Stimulated activated naive CD4-positive, alpha-beta T cell treated with Interleukin-2 at 50 U/mL for 16 hours (primary cell): ENCODE results near the gene MAGI1.
"Not testable (repeated sequence)": the region's sequence is repeated elsewhere in the genome, so short reads cannot be mapped to it uniquely, and the experiment has no call there.

Experiments used
- DNase-seq: peaks from one replicate; lab custom pipeline; 2025; lab: John Stamatoyannopoulos, UW

The MAGI1 gene

GRCh38 chr3:66038384-66038725, 363 bp downstream of the MAGI1 start:
- no peak for DNase-seq

GRCh38 chr3:66037986-66038369, 740 bp downstream of the MAGI1 start:
- DNase-seq: no peak

- no peak for DNase-seq
Observed at GRCh38 chr3:66037330-66037985, 1.3 kb downstream of the MAGI1 start.

- no peak for DNase-seq
Observed at GRCh38 chr3:66036586-66037148, 2.1 kb downstream of the MAGI1 start.

DNA sequence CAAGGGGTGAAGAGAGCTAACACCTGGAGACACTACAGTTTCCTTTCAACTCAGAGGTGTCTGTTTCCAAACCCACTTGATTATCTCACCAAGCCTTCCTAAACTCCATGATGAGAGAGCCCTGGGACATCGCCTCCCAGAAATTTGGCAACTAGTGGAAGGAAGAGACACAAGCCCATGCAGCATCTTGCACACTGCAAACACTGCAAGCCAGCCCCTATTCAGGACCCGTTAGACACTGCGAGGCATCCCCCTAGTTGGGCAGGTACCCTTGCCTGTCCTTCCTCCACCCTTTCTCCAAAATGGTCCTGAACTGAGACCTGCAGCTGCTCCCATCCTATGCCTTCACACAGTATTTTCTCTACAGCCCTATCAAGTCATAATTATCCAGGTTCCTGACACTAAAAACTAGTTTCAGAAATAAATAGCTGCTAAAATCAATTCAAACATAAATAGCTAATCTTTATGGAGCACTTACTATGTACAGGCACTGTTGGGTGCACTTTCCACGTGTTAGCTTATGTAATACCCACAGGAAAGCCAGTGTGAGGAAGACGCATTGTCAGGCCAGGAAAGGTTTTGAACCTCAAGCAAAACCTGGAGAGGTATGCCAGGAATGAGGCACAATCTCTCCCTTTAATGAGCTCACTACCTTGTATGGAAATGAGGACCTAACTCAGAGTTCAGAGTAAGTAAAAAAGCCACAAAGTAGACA, 2.8 kb downstream of the MAGI1 start:
- DNase-seq: no peak

GRCh38 chr3:66033241-66034138, 5.2 kb downstream of the MAGI1 start:
- no peak for DNase-seq

- DNase-seq: no peak
Observed at GRCh38 chr3:66031102-66031698, 7.5 kb downstream of the MAGI1 start.

- DNase-seq: no peak
Observed at GRCh38 chr3:66029443-66029842, 9.3 kb downstream of the MAGI1 start.

- DNase-seq: no peak
Observed at GRCh38 chr3:66029014-66029413, 9.7 kb downstream of the MAGI1 start.

DNA sequence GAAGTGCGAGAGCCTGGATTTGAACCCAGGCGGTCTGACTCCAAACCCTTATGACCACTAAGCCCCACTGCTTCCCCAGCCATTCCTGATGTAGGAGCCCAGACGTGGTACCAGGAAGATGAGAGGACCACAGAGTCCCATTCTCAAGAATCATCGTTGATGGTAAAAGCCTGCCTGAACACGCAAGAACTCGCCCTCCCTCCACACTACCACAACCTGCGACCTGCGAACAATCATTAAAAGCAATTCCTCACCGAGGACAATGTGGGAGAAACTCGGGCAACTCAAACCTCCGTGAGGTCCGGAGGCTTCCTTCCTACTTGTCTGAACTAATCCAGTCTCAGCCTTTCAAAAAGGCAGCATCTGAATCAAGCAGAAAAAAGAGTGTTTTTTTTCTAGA, 10.3 kb downstream of the MAGI1 start:
- no peak for DNase-seq

- not testable (repeated sequence) for DNase-seq
Observed at GRCh38 chr3:66027099-66027498, 11.6 kb downstream of the MAGI1 start.

GRCh38 chr3:66023738-66024385, 14.9 kb downstream of the MAGI1 start:
- no peak for DNase-seq

- DNase-seq: no peak
Observed at GRCh38 chr3:66023229-66023628, 15.5 kb downstream of the MAGI1 start.

DNA sequence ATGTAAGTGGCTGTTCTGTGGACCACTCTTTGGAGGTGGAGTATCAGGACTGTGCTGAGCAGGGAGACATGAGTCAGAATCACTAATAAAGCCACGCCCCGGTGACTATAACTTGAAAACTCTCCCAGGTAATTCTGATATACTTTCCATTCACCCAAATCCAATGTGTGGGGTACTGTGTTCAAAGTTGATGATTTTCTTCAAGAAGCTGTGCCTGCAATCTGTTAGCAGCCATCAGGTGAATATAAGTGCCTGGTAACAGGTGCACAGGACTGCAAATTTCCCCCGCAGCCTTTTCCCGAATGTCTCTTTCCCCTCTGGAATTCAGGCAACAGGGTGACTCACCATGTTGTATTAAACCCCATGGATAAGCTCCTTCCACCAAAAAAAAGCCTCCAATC, 17.0 kb downstream of the MAGI1 start:
- no peak for DNase-seq

DNA sequence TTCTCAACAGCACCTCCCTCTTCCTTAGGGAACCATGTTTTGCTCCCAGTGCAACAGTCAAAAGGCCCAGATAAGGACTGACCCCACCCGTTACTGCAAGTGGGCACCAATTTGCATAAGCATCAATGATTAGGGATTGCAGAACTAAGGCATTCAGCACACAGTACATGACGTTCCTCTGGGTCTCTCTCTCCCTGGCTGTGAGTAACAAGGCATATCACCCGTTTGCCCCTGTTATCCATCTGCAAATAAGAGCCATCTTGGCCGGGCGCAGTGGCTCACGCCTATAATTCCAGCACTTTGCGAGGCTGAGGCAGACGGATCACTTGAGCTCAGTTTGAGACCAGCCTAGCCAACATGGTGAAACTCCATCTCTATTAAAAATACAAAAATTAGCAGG, 18.8 kb downstream of the MAGI1 start:
- no peak for DNase-seq

- DNase-seq: no peak
Observed at GRCh38 chr3:66018057-66019033, 20.4 kb downstream of the MAGI1 start.

- no peak for DNase-seq
Observed at GRCh38 chr3:66017591-66017990, 21.1 kb downstream of the MAGI1 start.

- DNase-seq: no peak
Observed at GRCh38 chr3:66017084-66017483, 21.6 kb downstream of the MAGI1 start.

DNA sequence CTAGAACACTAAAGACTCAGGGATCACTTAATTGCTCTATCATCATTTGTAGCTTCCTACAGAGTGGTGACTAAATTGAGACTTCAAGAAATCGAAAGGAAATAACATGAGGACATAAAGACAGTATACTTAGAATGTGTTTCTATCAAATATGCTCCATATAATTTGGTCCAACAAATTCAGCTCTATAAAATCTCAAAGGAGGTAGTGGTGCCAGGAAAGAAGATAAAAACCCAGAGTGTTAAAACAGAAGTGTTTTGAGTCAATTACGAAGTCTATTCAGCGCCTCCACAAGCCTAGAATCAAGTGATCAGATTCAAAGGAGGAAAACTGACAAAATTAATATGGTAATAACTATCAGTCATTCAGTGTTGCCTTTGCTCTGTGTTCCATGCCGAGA, 22.9 kb downstream of the MAGI1 start:
- no peak for DNase-seq

- no peak for DNase-seq
Observed at GRCh38 chr3:66014651-66015050, 24.1 kb downstream of the MAGI1 start.

GRCh38 chr3:66014056-66014455, 24.7 kb downstream of the MAGI1 start:
- no peak for DNase-seq
